Suprapubic skin (tissue), 4 donors: ENCODE data around the gene ARHGAP22. TPM values are rescaled to one million over a fixed set of nuclear protein-coding genes. Genes with fewer than 3 reads are reported as not detected.

ENCODE experiments used
- DNase-seq, 2 donors: peaks; one replicate each; pipeline ENCODE4 v3.0.0-alpha.2; 2019; ENCODE audit warnings: low spot score in 2 of 2
- H3K27ac ChIP-seq: fragments of 200-600 bp; sonication (generic); one replicate; pipeline ENCODE4 v1.5.1; 2019
- H3K27me3 ChIP-seq: fragments of 200-600 bp; sonication (generic); one replicate; pipeline ENCODE4 v1.5.1; 2019
- H3K36me3 ChIP-seq: fragments of 200-600 bp; sonication (generic); one replicate; pipeline ENCODE4 v1.5.1; 2019
- H3K4me1 ChIP-seq: fragments of 200-600 bp; sonication (generic); one replicate; pipeline ENCODE4 v1.5.1; 2019
- H3K4me3 ChIP-seq: fragments of 200-600 bp; sonication (generic); one replicate; pipeline ENCODE4 v1.5.1; 2019; ENCODE audit warnings: mild to moderate bottlenecking
- H3K9me3 ChIP-seq: fragments of 200-600 bp; sonication (generic); one replicate; pipeline ENCODE4 v1.5.1; 2019
- CTCF ChIP-seq, 2 donors: fragments of 200-600 bp in 1 of 2; fragments of 450-650 bp in 1 of 2; sonication (generic) in 1 of 2; IDR thresholded peaks; one replicate each; pipeline ENCODE4 v1.5.1; 2016 to 2019; ENCODE audit warnings: antibody characterized with exemption in 2 of 2, mild to moderate bottlenecking in 1 of 2, moderate library complexity in 1 of 2
- EP300 ChIP-seq: sonication (generic); formaldehyde crosslinking; IDR thresholded peaks from one replicate; pipeline ENCODE4 v1.6.1; 2017; ENCODE audit warnings: antibody characterized with exemption
- POLR2A ChIP-seq, 2 donors: fragments of 450-650 bp; IDR thresholded peaks; one replicate each; pipeline ENCODE4 v1.6.1; 2017; ENCODE audit warnings: antibody characterized with exemption in 2 of 2, mild to moderate bottlenecking in 2 of 2, moderate library complexity in 2 of 2
- POLR2AphosphoS5 ChIP-seq, 3 donors: sonication (generic); formaldehyde crosslinking; IDR thresholded peaks; one replicate each; pipeline ENCODE4 v1.6.1; 2017; ENCODE audit warnings: antibody characterized with exemption in 3 of 3
- WGBS: methylation state at CpG from one replicate; pipeline ENCODE4 v1.1.5; 2018; 5-methylcytosine and 5-hydroxymethylcytosine counted together
- total RNA-seq, 4 donors: library from RNA; depleted of rRNA; stranded (reverse); fragments of >200 nt; gene quantifications; one replicate each; pipeline ENCODE4 v1.1.0, GENCODE V29; 2016

Gene ARHGAP22
- total RNA-seq, 4 donors from 2014 or later: 0.98 to 7.2 (median 2.2) TPM

GRCh38 chr10:48444861-48445841 is 159.7 kb downstream of the ARHGAP22 start:
- TF ChIP-seq POLR2A (IDR thresholded peaks at IDR 0.05) (no peak), CTCF (IDR thresholded peaks at IDR 0.05) (no peak), POLR2AphosphoS5 (IDR thresholded peaks at IDR 0.05) (no peak), EP300 (no peak)
- H3K9me3 ChIP-seq: no peaks in the 10 kb centered on the region
- no peak overlapping the region for H3K27ac ChIP-seq
- H3K4me3 ChIP-seq: no peak overlapping the region
- H3K36me3 ChIP-seq: no peaks in the 10 kb centered on the region
- DNase-seq: no peak
- 100% methylated on average over 2 of the region's 20 CpGs for WGBS
- H3K27me3 ChIP-seq: no peaks in the 10 kb centered on the region
- H3K4me1 ChIP-seq: no peaks in the 10 kb centered on the region

GRCh38 chr10:48444266-48444665 is 160.6 kb downstream of the ARHGAP22 start:
- H3K27me3 ChIP-seq: no peaks in the 10 kb centered on the region
- no peaks in the 10 kb centered on the region for H3K4me1 ChIP-seq
- no peak for TF ChIP-seq EP300
- TF ChIP-seq POLR2AphosphoS5 (IDR thresholded peaks at IDR 0.05): no peak
- TF ChIP-seq POLR2A (IDR thresholded peaks at IDR 0.05): no peak
- TF ChIP-seq CTCF (IDR thresholded peaks at IDR 0.05): no peak
- H3K27ac ChIP-seq: no peak overlapping the region
- DNase-seq: no peak
- no peaks in the 10 kb centered on the region for H3K9me3 ChIP-seq
- no peak overlapping the region for H3K4me3 ChIP-seq
- no peaks in the 10 kb centered on the region for H3K36me3 ChIP-seq
- WGBS: 67% methylated on average over 2 of the region's 2 CpGs

- no peak for TF ChIP-seq POLR2A (IDR thresholded peaks at IDR 0.05)
- no peak for TF ChIP-seq EP300
- no peak for TF ChIP-seq CTCF (IDR thresholded peaks at IDR 0.05)
- no peak for TF ChIP-seq POLR2AphosphoS5 (IDR thresholded peaks at IDR 0.05)
- no peak overlapping the region for H3K4me3 ChIP-seq
- WGBS: 95% methylated on average over 3 of the region's 5 CpGs
- H3K27ac ChIP-seq: no peak overlapping the region
- no peaks in the 10 kb centered on the region for H3K27me3 ChIP-seq
- H3K4me1 ChIP-seq: no peaks in the 10 kb centered on the region
- H3K36me3 ChIP-seq: peaks cover 5% of the 10 kb centered on the region
- DNase-seq: no peak
- H3K9me3 ChIP-seq: no peaks in the 10 kb centered on the region
Observed at GRCh38 chr10:48442809-48443177, 162.1 kb downstream of the ARHGAP22 start.

- H3K27ac ChIP-seq: no peak overlapping the region
- WGBS: 77% methylated on average over 6 of the region's 11 CpGs
- H3K4me1 ChIP-seq: no peaks in the 10 kb centered on the region
- no peak for DNase-seq
- no peaks in the 10 kb centered on the region for H3K27me3 ChIP-seq
- no peak for TF ChIP-seq EP300
- TF ChIP-seq CTCF (IDR thresholded peaks at IDR 0.05): no peak
- TF ChIP-seq POLR2AphosphoS5 (IDR thresholded peaks at IDR 0.05): no peak
- no peak for TF ChIP-seq POLR2A (IDR thresholded peaks at IDR 0.05)
- no peaks in the 10 kb centered on the region for H3K9me3 ChIP-seq
- H3K4me3 ChIP-seq: no peak overlapping the region
- peaks cover 11% of the 10 kb centered on the region for H3K36me3 ChIP-seq
Observed at GRCh38 chr10:48442090-48442808, 162.6 kb downstream of the ARHGAP22 start.

- no peak for TF ChIP-seq CTCF (IDR thresholded peaks at IDR 0.05)
- TF ChIP-seq EP300: no peak
- no peak for TF ChIP-seq POLR2AphosphoS5 (IDR thresholded peaks at IDR 0.05)
- TF ChIP-seq POLR2A (IDR thresholded peaks at IDR 0.05): no peak
- H3K4me3 ChIP-seq: no peak overlapping the region
- DNase-seq: no peak
- 94% methylated on average over 4 of the region's 4 CpGs for WGBS
- no peaks in the 10 kb centered on the region for H3K9me3 ChIP-seq
- H3K36me3 ChIP-seq: peaks cover 22% of the 10 kb centered on the region
- H3K4me1 ChIP-seq: no peaks in the 10 kb centered on the region
- no peaks in the 10 kb centered on the region for H3K27me3 ChIP-seq
- H3K27ac ChIP-seq: no peak overlapping the region
Observed at GRCh38 chr10:48440771-48441170, 164.1 kb downstream of the ARHGAP22 start.
